NOMO-1 (cell line): Measurements from ENCODE around the gene MRPL17.
"Not testable (repeated sequence)": the region's sequence is repeated elsewhere in the genome, so short reads cannot be mapped to it uniquely, and the experiment has no call there.

Experiments used
- DNase-seq, 2 experiments: peaks; one replicate each; lab custom pipeline; 2025; ENCODE audit not compliant: unreplicated experiment in 2 of 2; lab: John Stamatoyannopoulos, UW

Gene MRPL17

GRCh38 chr11:6682936-6683861 lies at the start of gene MRPL17:
Gene MRPL17, minus strand, starts transcription at chr11:6683340. Its CDS starts 44 bp downstream, at chr11:6683296.
- peak; percentile 99 to 100 for DNase-seq

DNA sequence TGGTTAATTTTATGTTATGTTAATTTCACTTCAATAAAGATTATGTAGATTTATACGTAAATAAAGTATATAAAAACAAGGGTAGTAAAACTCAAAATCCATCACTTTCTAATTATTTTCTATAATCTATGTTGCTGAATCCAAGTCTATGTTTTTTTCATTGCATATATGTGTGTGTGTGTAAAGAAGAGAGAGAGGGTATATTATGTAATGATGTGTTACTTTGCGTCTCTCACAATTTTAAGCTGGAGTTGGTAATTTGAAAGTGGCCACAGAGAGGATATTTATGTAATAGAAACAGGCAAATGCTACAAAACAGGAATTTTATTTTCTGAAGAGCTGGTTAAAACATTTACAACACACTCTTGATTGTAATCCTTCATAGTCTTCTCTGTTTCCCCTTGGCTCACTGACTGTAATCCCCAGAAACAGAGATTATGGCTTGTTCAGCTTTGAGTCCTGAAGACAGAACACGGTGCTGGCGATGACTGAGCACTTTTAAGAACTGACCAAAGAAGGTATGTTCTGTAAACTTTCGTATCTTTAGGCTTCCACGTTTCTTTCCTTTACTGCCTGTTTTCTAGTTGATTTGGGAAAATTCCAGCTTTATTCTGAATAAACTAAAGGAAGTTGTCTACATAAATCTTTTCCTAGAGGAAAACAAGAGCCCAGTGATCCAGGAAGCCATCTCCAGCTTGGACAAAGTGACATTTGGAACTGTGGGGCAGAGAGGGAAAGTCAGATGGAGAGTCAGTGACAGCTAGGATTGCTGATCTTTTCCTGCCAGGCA lies 45.0 kb upstream of the MRPL17 start:
- no peak for DNase-seq

DNA sequence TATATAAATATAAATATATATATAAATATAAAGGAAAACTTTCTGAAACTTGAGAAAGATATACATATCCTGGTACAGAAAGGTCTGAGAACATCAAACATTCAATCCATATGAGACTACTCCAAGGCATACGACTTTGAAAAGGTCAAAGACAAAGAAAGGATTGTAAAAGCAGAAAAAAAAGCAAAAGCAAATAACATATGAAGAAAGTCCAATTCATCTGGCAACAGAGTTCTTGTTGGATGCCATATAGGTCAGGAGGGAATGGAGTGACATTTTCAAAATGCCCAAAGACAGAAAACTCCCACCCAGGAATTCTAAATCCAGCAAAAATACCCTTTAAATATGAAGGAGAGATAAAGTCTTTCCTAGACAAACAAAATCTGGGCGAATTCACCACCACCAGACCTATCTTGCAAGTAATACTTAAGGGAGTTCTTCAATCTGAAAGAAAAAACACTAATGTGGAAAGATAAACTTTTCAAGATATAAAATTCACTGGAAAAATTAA lies 42.3 kb upstream of the MRPL17 start:
- DNase-seq, result no peak

GRCh38 chr11:6724013-6724412 lies 40.9 kb upstream of the MRPL17 start:
- DNase-seq, result no peak

DNA sequence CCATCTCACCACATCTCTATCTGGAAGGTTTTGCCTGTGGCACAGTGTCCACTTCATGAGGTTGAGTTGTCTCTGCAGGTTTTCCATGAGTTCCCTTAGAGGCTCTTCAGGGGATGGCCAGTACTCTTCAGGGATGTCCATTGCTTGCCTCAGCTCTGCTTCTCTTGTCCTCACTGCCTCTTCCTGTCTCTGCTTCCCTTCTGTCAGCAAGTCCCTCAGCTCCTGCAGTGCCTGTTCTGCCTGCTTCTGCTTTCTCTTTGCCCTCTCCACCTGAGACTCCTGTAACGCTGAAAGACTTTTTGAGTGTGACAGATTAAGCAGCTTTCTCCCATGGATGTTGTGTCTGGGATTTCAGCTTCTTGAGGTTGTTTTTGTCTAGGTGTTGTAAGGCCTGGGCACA lies 38.2 kb upstream of the MRPL17 start:
- DNase-seq, result no peak

DNA sequence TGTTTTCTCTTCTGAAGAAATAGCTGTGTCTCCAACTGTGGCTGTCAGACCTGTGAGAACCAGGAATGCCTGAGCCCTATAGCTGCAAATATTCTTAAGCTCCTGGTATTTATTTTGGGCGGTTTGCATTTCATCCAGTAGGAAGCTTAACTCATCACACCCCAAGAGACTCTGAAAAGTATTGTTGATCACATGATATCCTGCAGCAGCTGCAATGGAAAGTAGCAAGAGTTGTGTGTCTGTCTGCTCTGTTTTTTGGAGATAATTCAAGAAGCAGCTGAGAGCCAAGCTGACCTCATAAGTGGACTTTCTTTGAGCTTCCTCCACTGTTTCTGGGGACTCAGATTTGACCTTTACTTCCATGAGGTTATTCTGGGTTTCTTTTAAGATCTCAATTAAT lies 36.4 kb upstream of the MRPL17 start:
- no peak for DNase-seq

GRCh38 chr11:6717426-6717825 lies 34.3 kb upstream of the MRPL17 start:
- DNase-seq, result peak; percentile 41 to 61

DNA sequence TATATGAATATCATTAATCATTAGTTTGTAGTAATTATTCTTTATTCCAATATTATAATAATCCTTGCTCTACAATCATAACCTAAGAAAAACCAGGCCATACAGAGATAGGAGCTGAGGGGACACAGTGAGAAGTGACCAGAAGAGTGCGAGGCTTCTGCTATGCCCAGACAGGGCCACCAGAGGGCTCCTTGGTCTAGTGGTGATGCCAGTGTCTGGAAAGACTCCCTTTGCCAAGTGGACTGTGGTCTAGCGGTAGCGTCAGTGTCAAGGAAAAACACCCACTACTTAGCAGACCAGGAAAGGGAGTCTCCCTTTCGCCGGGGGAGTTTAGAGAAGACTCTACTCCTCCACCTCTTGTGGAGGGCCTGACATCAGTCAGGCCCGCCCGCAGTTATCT lies 28.4 kb upstream of the MRPL17 start:
- DNase-seq, result not testable (repeated sequence)

DNA sequence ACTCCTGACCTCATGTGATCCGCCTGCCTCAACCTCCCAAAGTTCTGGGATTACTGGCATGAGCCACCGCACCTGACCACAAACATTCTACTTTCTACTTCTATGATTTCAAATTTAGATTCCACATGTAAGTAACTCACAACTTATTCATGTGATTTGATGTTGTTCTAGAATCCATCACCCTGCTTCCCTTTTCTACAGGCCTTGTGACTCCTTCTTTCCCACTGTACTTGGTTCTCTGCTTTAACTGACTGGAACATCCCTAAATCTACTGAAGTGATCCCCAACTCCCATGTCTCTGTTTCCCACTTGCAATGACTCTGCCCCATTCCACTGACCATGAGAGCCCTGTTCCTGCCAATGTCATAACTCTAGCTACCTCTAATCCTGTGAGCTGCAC lies 25.7 kb upstream of the MRPL17 start:
- DNase-seq, result no peak

GRCh38 chr11:6705905-6706535 lies 22.9 kb upstream of the MRPL17 start:
- peak; percentile 5 to 43 for DNase-seq

DNA sequence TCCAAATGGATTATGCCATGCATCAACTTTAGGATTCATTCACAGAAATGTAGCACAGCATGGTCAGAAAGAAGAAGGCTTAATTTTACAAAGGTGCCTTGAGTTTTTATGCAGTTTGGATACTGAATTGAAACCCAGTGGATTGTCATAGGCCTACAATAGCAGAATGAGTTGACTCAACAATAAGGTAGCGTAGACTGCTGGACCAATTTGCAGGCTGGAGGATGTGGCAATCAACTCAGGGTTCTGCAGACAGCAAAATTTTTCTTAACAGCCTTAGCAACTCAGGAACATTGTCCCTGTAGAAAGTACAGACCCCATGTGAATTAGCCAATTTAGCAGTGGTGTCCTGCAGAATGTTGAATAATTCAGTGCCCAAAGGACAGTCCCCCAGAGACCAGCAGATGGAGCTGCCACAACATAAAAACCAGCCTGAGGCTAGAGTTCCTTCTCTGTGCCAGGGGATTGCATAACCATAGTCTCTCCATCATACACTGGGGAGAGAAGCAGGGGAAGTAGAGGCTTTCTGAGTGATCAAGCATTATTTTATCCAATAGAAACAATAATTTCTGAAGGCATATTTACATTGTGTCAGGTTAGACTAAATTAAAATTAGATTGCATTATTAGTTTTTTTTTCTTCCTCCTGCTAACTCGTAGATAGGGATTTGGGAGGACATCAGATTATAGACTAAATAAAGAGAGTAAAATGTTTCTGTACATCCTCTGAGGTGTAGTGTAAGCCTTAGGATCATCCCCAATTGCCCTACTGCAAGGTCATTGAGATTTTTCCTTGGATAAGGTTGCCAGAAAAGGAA lies 20.3 kb upstream of the MRPL17 start:
- DNase-seq, result peak; percentile 67 to 90

- not testable (repeated sequence) for DNase-seq
Measured at GRCh38 chr11:6701955-6702354, 18.8 kb upstream of the MRPL17 start.

DNA sequence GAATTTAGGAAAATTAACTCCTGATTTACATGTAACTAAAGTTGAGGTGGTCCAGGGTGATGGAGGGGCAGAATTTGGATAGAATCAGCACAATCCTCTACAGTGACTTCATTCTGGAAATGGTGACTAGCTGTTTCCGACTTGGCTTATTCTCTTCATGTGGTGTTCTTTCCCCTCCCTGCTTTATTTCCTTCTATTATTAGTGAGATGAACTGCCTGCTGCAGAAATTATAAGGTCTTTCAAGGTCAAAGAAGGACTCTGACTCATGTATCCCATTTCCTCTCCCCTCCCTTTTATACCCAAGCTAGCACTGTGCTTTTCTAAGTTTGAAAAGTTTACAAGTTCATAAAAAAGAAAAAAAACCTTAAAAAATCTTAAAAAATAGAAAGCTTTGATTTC lies 12.2 kb upstream of the MRPL17 start:
- DNase-seq, result no peak

GRCh38 chr11:6694229-6694535 lies 11.0 kb upstream of the MRPL17 start:
- no peak for DNase-seq

GRCh38 chr11:6693342-6694228 lies 10.4 kb upstream of the MRPL17 start:
- DNase-seq, result no peak

DNA sequence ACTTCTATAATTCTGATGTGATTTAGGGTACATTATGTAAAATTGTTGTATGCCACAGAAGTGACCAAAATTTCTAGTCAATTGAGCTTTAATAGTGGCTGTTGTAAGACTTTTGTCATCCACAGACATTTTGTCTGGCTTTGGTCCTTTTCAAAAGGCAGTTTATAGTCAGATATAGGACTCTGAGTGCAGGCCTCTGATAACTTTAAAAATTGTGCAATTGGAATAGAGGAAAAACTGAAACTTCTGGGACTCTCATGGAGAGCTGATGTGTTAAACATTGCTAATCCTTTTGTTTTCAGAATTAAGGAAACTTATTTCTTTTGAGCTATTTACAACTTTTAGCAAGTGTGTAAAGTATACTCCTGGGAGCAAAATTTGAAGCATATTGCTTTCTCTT lies 9.0 kb upstream of the MRPL17 start:
- no peak for DNase-seq

GRCh38 chr11:6690431-6691132 lies 7.4 kb upstream of the MRPL17 start:
- DNase-seq, result not testable (repeated sequence)

- no peak for DNase-seq
Measured at GRCh38 chr11:6687876-6688275, 4.7 kb upstream of the MRPL17 start.

DNA sequence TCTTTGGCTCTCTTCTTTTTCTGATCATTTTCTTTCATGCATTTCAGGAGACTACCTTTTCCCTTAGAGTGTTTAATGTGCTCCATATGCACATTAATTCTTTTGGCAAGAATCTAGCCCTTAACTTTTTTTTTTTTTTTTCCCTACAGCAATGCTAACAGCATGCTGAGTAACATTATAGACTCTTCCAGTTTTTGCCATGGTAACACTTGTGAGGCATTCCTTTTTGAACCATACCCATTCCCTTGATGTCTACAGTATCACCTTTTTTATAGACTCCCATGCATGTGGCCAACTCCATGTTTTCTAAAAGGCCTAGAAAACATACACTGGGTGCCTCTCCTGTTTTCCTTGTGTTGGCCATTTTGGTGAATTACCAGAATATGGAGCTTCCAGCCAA lies 2.9 kb upstream of the MRPL17 start:
- no peak for DNase-seq
